Measurements from ENCODE around the gene SERINC5.
"Not testable (repeated sequence)": the region's sequence is repeated elsewhere in the genome, so short reads cannot be mapped to it uniquely, and the experiment has no call there.

The SERINC5 gene

GRCh38 chr5:80117446-80117845 is 138.4 kb downstream of the SERINC5 start:
- Histone ChIP-seq H3K4me3 (ENCODE audit: insufficient read depth, low read depth, low read length, poor library complexity, severe bottlenecking) (no peak overlapping the region), H3K27ac (ENCODE audit: insufficient read depth, low read length, poor library complexity, severe bottlenecking) (no peak overlapping the region)
- DNase-seq: no peak

GRCh38 chr5:80116465-80116864 is 139.4 kb downstream of the SERINC5 start:
- no peak for DNase-seq
- Histone ChIP-seq H3K9me3 (ENCODE audit: control insufficient read depth, low read length) (no peaks in the 10 kb centered on the region), H3K4me3 (ENCODE audit: insufficient read depth, low read depth, low read length, poor library complexity, severe bottlenecking) (no peak overlapping the region), H3K27me3 (replicated peaks; ENCODE audit: control insufficient read depth, insufficient read depth, low read length, poor library complexity, severe bottlenecking) (no peaks in the 10 kb centered on the region), H3K4me1 (ENCODE audit: control insufficient read depth, insufficient read depth, low read length, poor library complexity, severe bottlenecking) (peaks cover 16% of the 10 kb centered on the region), H3K27ac (ENCODE audit: insufficient read depth, low read length, poor library complexity, severe bottlenecking) (no peak overlapping the region), H3K36me3 (ENCODE audit: control insufficient read depth, insufficient read depth, low read length) (peaks cover 3% of the 10 kb centered on the region)

More at GRCh38 chr5:80117446-80117845, 138.4 kb downstream of the SERINC5 start:
- peaks cover 16% of the 10 kb centered on the region for H3K4me1 ChIP-seq (ENCODE audit: control insufficient read depth, insufficient read depth, low read length, poor library complexity, severe bottlenecking)
- H3K27me3 ChIP-seq (replicated peaks; ENCODE audit: control insufficient read depth, insufficient read depth, low read length, poor library complexity, severe bottlenecking): no peaks in the 10 kb centered on the region
- peaks cover 3% of the 10 kb centered on the region for H3K36me3 ChIP-seq (ENCODE audit: control insufficient read depth, insufficient read depth, low read length)
- no peaks in the 10 kb centered on the region for H3K9me3 ChIP-seq (ENCODE audit: control insufficient read depth, low read length)

- Histone ChIP-seq H3K36me3 (ENCODE audit: control insufficient read depth, insufficient read depth, low read length) (peaks cover 3% of the 10 kb centered on the region), H3K27ac (ENCODE audit: insufficient read depth, low read length, poor library complexity, severe bottlenecking) (no peak overlapping the region), H3K4me3 (ENCODE audit: insufficient read depth, low read depth, low read length, poor library complexity, severe bottlenecking) (no peak overlapping the region), H3K9me3 (ENCODE audit: control insufficient read depth, low read length) (no peaks in the 10 kb centered on the region), H3K27me3 (replicated peaks; ENCODE audit: control insufficient read depth, insufficient read depth, low read length, poor library complexity, severe bottlenecking) (no peaks in the 10 kb centered on the region), H3K4me1 (ENCODE audit: control insufficient read depth, insufficient read depth, low read length, poor library complexity, severe bottlenecking) (peaks cover 16% of the 10 kb centered on the region)
- DNase-seq: no peak
These were observed 139.8 kb downstream of the SERINC5 start for GRCh38 chr5:80116000-80116399.

GRCh38 chr5:80114860-80115259 is 141.0 kb downstream of the SERINC5 start:
- H3K27me3 ChIP-seq (replicated peaks; ENCODE audit: control insufficient read depth, insufficient read depth, low read length, poor library complexity, severe bottlenecking): no peaks in the 10 kb centered on the region
- H3K27ac ChIP-seq (ENCODE audit: insufficient read depth, low read length, poor library complexity, severe bottlenecking): no peak overlapping the region
- H3K4me1 ChIP-seq (ENCODE audit: control insufficient read depth, insufficient read depth, low read length, poor library complexity, severe bottlenecking): peaks cover 16% of the 10 kb centered on the region
- no peaks in the 10 kb centered on the region for H3K9me3 ChIP-seq (ENCODE audit: control insufficient read depth, low read length)
- no peak overlapping the region for H3K4me3 ChIP-seq (ENCODE audit: insufficient read depth, low read depth, low read length, poor library complexity, severe bottlenecking)
- DNase-seq: no peak
- H3K36me3 ChIP-seq (ENCODE audit: control insufficient read depth, insufficient read depth, low read length): peaks cover 3% of the 10 kb centered on the region

- H3K27me3 ChIP-seq (replicated peaks; ENCODE audit: control insufficient read depth, insufficient read depth, low read length, poor library complexity, severe bottlenecking); H3K36me3 ChIP-seq (ENCODE audit: control insufficient read depth, insufficient read depth, low read length); DNase-seq; H3K4me3 ChIP-seq (ENCODE audit: insufficient read depth, low read depth, low read length, poor library complexity, severe bottlenecking); H3K27ac ChIP-seq (ENCODE audit: insufficient read depth, low read length, poor library complexity, severe bottlenecking); H3K9me3 ChIP-seq (ENCODE audit: control insufficient read depth, low read length); H3K4me1 ChIP-seq (ENCODE audit: control insufficient read depth, insufficient read depth, low read length, poor library complexity, severe bottlenecking): not testable (repeated sequence)
These were observed 144.4 kb downstream of the SERINC5 start for GRCh38 chr5:80111376-80111990.

- DNase-seq: no peak
- Histone ChIP-seq H3K27me3 (replicated peaks; ENCODE audit: control insufficient read depth, insufficient read depth, low read length, poor library complexity, severe bottlenecking) (no peaks in the 10 kb centered on the region), H3K36me3 (ENCODE audit: control insufficient read depth, insufficient read depth, low read length) (peaks cover 3% of the 10 kb centered on the region), H3K9me3 (ENCODE audit: control insufficient read depth, low read length) (no peaks in the 10 kb centered on the region), H3K4me1 (ENCODE audit: control insufficient read depth, insufficient read depth, low read length, poor library complexity, severe bottlenecking) (no peaks in the 10 kb centered on the region), H3K4me3 (ENCODE audit: insufficient read depth, low read depth, low read length, poor library complexity, severe bottlenecking) (no peak overlapping the region), H3K27ac (ENCODE audit: insufficient read depth, low read length, poor library complexity, severe bottlenecking) (no peak overlapping the region)
These were observed 146.0 kb downstream of the SERINC5 start for GRCh38 chr5:80109646-80110478.

- Histone ChIP-seq H3K27ac (ENCODE audit: insufficient read depth, low read length, poor library complexity, severe bottlenecking) (no peak overlapping the region), H3K27me3 (replicated peaks; ENCODE audit: control insufficient read depth, insufficient read depth, low read length, poor library complexity, severe bottlenecking) (no peaks in the 10 kb centered on the region), H3K9me3 (ENCODE audit: control insufficient read depth, low read length) (no peaks in the 10 kb centered on the region), H3K4me3 (ENCODE audit: insufficient read depth, low read depth, low read length, poor library complexity, severe bottlenecking) (no peak overlapping the region), H3K36me3 (ENCODE audit: control insufficient read depth, insufficient read depth, low read length) (no peaks in the 10 kb centered on the region), H3K4me1 (ENCODE audit: control insufficient read depth, insufficient read depth, low read length, poor library complexity, severe bottlenecking) (no peaks in the 10 kb centered on the region)
- DNase-seq: no peak
These were observed 148.9 kb downstream of the SERINC5 start for GRCh38 chr5:80106916-80107315.

- H3K27ac ChIP-seq (ENCODE audit: insufficient read depth, low read length, poor library complexity, severe bottlenecking): no peak overlapping the region
- no peaks in the 10 kb centered on the region for H3K9me3 ChIP-seq (ENCODE audit: control insufficient read depth, low read length)
- H3K36me3 ChIP-seq (ENCODE audit: control insufficient read depth, insufficient read depth, low read length): no peaks in the 10 kb centered on the region
- no peaks in the 10 kb centered on the region for H3K27me3 ChIP-seq (replicated peaks; ENCODE audit: control insufficient read depth, insufficient read depth, low read length, poor library complexity, severe bottlenecking)
- no peak for DNase-seq
- H3K4me1 ChIP-seq (ENCODE audit: control insufficient read depth, insufficient read depth, low read length, poor library complexity, severe bottlenecking): no peaks in the 10 kb centered on the region
- no peak overlapping the region for H3K4me3 ChIP-seq (ENCODE audit: insufficient read depth, low read depth, low read length, poor library complexity, severe bottlenecking)
These were observed 150.0 kb downstream of the SERINC5 start for GRCh38 chr5:80105698-80106439.

GRCh38 chr5:80103371-80103770 is 152.5 kb downstream of the SERINC5 start:
- no peak overlapping the region for H3K27ac ChIP-seq (ENCODE audit: insufficient read depth, low read length, poor library complexity, severe bottlenecking)
- H3K27me3 ChIP-seq (replicated peaks; ENCODE audit: control insufficient read depth, insufficient read depth, low read length, poor library complexity, severe bottlenecking): no peaks in the 10 kb centered on the region
- no peaks in the 10 kb centered on the region for H3K36me3 ChIP-seq (ENCODE audit: control insufficient read depth, insufficient read depth, low read length)
- H3K4me3 ChIP-seq (ENCODE audit: insufficient read depth, low read depth, low read length, poor library complexity, severe bottlenecking): no peak overlapping the region
- no peaks in the 10 kb centered on the region for H3K4me1 ChIP-seq (ENCODE audit: control insufficient read depth, insufficient read depth, low read length, poor library complexity, severe bottlenecking)
- no peaks in the 10 kb centered on the region for H3K9me3 ChIP-seq (ENCODE audit: control insufficient read depth, low read length)
- DNase-seq: no peak

- Histone ChIP-seq H3K27me3 (replicated peaks; ENCODE audit: control insufficient read depth, insufficient read depth, low read length, poor library complexity, severe bottlenecking) (no peaks in the 10 kb centered on the region), H3K9me3 (ENCODE audit: control insufficient read depth, low read length) (no peaks in the 10 kb centered on the region), H3K27ac (ENCODE audit: insufficient read depth, low read length, poor library complexity, severe bottlenecking) (no peak overlapping the region), H3K4me3 (ENCODE audit: insufficient read depth, low read depth, low read length, poor library complexity, severe bottlenecking) (no peak overlapping the region), H3K4me1 (ENCODE audit: control insufficient read depth, insufficient read depth, low read length, poor library complexity, severe bottlenecking) (no peaks in the 10 kb centered on the region), H3K36me3 (ENCODE audit: control insufficient read depth, insufficient read depth, low read length) (no peaks in the 10 kb centered on the region)
- DNase-seq: no peak
These were observed 153.9 kb downstream of the SERINC5 start for GRCh38 chr5:80101993-80102392.

Data from effector memory CD4-positive, alpha-beta T cell (primary cell).